GM21786 (cell line): ENCODE data around the gene SUGCT.
"Not testable (repeated sequence)": the region's sequence is repeated elsewhere in the genome, so short reads cannot be mapped to it uniquely, and the experiment has no call there.

Experiments
- ATAC-seq: cut with Tn5 transposase; IDR thresholded peaks from one replicate; pipeline ENCODE4 v1.9.1; 2021; ENCODE audit not compliant: unreplicated experiment

Gene SUGCT

DNA sequence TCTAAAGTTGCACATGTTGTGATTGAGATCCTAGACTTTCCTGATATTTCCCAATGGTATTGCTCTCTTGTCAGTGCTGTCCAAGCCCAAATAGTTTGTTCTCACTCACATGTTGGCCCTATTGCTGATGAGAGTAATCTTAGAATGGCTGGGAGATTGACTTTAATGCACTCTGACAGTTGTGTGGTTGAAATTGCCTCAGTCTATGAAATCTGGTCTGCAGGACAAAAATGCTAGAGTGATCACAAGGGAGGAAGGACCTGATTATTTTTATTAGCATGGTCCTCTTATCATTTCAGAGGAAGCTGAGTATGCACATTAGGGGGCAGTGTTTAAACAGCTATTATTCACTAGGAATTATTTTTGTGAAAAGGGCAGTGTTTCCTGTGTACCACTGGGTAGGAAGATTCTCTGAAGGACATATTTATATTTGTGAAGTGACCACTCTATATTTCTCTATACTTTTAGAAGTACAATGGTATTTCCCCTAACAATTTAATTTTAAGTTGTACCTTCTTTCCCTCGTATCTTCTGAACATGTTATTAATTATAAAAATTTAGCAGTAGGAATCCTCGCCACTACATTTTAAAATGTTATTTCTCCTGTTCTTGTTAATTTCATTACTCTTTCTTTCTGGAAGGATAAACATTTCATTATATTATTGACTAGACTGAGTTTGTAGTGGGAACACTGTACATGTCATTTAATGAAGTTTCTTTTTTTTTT, 64.4 kb downstream of the SUGCT start:
- no peak for ATAC-seq

DNA sequence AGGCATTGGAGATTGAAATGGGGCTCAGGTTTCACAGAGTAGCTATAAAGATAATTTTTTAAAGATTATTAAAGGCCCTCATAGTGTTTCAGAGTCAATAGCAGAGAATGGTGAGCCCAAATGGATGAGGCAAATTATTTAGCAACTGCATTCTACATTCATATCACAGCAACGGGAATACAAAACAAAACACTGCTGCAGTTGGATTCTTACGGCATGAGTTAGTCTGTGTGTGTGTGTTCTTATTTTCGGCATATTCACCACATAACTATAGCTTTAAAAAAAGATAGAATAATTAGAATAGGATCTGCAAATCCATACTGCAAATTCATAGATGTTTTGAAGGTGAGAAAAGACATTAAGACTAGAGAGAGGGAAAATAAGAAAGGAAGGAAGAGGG, 66.0 kb downstream of the SUGCT start:
- no peak for ATAC-seq

DNA sequence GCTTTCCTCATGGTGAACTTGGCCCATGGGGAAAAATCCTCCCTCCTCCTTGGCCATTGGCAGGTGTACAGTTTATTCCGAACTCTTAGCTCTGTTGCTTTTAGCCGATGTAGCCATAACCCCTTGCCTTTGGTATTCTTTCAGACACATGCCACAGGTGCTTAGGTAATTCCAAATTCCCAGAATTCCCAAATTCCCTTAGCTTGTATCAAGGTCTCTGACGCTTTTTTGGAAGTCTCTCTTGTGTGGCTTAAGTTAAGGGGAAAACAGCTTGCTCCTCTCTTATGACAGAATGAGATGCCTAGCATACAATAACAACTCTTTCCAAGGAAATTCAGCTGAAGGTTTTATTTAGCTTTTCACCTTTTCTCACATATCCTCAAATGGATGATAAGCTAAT, 68.0 kb downstream of the SUGCT start:
- ATAC-seq = no peak

DNA sequence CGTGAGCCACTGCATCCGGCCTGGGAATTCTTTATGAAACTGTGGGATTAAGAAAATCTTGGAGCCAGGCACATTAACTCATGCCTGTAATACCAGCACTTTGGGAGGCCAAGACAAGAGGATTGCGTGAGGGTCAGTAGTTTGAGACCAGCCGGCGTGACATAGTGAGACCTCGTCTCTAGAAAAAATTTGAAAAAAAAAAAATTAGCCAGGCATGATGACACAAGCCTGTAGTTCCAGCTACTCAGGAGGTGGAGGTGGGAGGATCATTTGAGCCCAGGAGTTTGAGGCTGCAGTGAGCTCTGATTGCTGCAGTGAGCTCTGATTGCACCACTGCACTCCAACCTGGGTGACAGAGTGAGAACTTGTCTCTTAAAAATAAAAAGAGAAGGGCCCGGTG, 69.8 kb downstream of the SUGCT start:
- no peak for ATAC-seq

DNA sequence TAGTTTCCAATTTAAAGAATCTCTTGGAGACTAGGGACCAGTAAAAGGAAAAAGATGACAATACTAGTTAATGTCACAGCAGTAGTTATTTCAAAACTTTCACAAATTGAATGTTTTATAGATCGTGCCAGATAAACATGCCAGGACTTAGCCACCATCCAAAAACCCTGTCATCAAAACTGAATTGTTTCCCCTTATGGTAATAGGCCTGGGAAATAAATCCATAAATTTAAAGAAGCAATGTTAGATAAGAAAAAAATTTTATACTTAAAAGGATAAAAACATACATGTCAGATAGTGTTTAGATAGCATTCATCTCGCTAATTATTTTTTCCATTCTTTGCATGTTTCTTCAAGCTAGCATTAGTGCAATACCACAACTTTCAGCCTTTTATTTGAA, 71.2 kb downstream of the SUGCT start:
- no peak for ATAC-seq

DNA sequence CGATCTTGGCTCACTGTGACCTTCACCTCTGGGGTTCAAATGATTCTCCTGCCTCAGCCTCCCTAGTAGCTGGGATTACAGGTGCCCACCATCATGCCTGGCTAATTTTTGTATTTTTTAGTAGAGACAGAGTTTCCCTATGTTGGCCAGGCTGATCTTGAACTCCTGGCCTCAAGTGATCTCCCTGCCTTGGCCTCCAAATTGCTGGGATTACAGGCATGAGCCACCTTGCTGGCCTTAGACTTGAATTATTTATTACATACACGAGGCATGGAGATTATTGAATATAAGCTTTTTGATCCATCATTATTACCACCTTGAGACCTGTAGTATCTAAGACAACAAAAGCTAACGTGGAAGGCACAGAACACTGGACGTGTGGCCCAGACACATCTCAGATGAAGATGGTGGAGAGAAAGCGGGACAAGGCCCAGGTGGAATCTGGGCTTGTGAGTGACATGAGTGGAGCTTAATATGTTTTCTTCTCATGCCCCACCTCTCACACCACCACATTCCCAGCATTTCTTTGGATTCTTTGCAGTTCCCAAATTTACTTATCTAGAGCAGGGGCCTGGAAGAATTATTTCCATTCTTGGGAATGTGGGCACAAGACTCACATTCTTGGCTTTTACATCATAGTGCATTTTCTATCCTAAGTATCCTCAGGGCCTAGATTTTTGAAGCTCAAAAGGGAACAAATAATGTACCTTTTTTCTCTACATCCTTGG, 76.6 kb downstream of the SUGCT start:
- no peak for ATAC-seq

DNA sequence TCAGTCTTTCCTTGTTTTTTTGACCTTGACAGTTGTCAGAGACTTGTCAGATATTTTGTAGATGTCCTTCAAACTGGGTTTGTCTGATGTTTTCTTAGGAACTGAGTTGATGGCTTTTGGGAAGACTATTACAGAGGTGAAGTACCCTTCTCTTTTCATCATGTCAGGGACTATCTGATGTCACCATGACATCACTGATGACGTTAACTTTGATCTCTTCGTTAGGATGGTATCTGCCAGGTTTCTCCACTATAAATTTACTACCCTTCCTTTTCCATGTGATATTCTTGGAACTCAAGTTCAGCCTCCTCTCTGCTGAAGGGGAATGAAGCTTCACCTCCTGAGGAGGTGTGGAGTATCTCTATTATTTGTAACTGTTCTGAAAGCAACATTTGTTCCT, 78.5 kb downstream of the SUGCT start:
- ATAC-seq = no peak

DNA sequence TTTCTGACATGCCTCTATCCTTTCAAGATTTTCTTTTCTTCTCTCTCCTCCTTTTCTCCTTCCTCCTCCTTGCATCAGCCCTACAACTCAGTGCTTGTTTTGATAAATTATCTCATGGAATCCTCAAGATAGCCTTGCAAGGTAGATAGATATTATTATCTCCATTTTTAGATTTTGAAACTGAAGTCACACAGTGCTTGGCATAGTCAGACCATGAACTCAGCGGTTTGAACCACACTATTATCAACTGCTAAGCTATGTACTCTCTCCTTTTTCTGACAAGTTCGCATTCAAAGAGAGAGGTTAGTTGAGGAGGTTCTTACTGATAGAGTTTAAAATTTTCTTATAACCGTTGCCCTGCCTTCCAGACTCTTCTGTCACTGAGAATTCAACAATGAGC, 79.1 kb downstream of the SUGCT start:
- ATAC-seq = no peak

DNA sequence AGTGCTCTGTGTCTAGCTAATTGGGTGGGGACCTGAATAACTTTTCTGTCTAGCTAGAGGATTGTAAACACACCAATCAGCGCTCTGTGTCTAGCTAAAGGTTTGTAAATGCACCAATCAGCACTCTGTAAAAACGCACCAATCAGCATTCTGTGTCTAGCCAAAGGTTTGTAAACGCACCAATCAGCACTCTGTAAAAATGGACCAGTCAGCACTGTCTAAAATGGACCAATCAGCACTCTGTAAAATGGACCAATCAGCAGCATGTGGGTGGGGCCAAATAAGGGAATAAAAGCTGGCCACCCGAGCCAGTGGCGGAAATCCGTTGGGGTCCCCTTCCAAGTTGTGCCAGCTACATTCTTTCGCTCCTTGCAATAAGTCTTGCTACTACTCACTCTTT, 83.8 kb downstream of the SUGCT start:
- not testable (repeated sequence) for ATAC-seq

DNA sequence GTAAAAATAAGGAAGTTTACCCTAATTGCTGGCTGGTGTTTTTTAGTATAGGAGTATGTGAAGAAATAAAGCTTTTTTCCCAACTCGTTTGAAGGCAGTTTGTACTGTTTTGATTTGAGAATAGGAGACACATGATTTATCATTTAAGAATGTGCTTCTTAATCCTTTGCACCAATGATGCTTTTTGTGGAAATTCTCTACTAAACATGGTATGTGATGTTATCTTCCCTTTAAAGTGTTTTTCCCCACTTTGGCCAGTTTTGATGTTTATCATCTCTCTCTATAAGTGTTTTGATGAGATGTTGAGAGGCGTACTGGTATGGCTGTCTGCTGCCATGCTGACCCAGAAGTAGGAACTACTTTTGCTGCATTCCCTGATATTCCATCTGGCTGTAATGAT, 85.1 kb downstream of the SUGCT start:
- no peak for ATAC-seq

DNA sequence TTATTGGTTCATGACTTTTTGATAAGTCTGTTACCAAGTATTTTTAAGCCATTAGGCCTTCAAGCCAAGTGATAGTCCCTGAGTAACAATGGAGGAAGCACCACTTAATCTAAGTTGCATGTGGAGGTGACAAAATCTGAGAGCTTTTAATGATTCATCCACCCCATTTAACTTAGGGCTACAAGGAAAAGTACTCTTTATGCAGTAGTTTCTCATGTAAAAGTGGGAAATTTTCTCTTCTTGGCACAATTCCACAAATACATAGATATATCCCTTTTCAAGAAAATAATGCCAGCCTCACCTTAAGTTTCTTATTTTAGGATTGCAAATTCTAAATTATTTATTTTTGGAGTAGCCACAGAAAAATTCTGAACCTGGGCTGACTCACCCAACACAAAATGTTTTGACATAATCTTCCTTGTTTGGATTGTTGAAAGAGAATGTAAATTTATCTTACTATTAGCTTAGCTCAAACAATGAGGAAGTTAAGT, 85.7 kb downstream of the SUGCT start:
- no peak for ATAC-seq

DNA sequence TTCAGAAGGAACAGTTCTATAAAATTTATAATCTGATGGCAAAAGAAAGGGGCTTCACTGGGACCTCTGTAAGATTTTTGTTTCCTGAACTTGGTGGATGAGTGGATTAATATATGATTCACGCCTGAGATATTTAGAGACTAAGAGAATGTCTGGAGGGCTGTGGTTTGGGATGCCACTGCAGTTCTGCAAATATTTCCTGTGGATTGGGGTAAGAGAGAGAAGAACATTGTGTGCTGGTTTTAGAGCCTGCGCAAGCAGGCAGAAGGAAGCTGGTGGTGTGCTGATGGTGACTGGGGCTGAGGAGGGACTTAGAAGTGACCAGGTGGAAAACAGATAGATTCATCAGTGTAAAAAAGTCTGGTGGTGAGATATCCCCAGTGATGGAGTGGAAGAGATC, 87.0 kb downstream of the SUGCT start:
- ATAC-seq = no peak

DNA sequence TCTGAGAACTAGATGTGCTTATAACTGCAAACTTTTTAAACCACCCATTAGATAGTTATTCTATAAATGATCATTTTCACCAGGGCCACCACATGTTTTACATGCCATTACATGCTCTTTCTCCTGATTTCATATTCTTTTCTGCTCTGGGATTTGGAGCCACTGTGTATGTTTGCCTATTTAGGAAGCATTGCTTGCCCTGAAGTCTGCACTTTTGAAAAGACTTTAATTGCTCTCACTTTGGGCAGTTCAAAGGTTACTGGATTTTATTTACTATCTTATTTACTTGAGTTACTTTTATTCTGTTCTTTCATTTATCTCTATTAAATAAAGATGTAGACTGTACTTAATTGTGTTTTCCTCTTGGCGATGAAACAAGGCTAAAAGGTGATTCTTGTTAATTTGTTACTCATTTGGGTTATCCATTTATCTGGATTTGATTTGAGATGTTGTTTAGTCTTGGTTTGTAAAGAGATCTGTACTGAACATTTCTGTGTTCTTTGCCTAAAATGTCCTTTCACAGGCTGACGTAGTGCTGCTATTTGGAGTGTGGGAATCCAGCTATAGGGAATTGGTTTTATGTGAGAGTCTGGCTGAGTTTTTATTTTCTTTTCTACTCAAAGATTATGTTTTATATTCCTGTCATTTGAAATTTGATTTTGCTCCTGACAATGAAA, 88.8 kb downstream of the SUGCT start:
- no peak for ATAC-seq

DNA sequence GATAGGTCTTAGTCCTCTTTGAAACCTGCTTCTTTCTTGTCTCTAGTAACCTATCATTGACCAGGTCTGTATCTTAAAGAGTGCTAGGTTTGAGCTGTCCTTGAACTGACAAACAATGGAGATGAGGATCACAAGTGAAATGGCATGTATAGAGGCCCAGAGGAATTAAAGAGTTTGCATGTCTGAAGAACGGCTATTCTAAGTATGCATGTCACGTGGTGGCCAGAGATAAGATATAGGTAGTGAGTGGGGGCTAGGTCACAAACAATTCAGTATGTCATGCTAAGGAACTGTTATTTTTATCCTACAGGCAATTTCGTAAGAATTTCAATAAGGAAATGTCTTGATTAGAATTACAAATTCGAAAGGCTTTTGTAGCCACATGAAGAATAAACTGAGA, 95.3 kb downstream of the SUGCT start:
- no peak for ATAC-seq

DNA sequence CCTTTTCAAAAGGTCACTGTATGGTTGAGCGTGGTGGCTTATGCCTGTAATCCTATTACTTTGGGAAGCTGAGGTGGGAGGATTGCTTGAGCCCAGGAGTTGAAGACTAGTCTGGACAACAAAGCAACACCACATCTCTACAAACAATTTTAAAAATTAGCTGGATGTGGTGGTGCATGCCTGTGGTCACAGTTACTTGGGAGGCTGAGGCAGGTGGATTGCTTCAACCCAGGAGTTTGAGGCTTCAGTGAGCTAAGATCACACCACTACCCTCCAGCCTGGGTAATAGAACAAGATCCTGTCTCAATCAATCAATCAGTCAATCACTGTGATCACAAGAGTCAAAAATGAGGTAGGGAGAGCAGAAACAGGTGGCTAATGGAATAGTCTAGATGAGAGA, 97.0 kb downstream of the SUGCT start:
- ATAC-seq = no peak

DNA sequence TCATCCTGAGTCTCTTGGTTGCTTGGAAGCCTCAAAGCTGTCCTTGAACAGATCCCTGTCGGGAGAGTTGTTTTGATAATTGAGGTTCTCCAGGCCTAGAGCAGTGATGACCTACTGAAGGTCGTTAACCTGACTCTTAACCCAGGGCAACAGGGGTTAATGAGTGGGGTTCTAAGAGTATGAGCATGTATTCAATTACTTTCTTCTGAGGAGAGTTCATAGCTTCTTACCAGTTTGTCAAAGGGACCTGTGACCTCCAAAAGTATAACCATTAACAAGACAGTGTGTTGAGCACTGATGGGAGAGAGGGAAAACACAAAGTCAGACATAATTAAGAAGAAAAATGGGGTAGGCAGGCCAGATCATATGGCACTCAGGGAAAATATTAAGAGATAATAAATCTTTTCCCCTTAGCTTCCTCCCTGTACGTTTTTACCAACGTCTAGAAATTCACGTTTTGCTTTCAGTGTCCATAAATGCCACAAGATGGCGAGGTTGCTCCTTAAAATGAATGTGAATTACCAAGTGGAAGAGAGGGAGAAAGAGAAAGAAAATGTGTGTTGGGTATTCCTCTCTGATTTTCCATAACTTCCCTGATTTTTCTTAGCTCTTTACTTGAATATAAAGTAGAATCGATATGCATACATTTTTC, 97.6 kb downstream of the SUGCT start:
- ATAC-seq = no peak

DNA sequence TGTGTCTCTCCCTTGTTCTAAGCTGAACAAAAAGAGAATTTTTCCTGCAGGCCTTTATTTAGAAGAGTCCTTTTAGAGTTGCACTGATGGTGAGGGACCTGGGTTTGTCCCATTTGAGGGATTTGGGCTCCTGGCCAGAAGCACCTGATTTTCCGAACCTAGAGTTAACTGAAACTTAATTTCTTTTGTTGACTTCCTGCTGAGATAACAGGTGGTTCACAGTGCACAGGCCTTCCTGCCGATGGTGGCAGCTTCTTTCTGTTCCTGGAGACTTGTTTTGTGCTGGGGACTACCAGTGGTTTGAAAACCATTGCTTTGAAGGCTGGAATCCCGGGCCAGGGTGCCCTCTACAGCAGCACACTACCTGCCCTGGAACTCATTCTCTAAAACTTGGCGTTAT, 99.2 kb downstream of the SUGCT start:
- no peak for ATAC-seq

DNA sequence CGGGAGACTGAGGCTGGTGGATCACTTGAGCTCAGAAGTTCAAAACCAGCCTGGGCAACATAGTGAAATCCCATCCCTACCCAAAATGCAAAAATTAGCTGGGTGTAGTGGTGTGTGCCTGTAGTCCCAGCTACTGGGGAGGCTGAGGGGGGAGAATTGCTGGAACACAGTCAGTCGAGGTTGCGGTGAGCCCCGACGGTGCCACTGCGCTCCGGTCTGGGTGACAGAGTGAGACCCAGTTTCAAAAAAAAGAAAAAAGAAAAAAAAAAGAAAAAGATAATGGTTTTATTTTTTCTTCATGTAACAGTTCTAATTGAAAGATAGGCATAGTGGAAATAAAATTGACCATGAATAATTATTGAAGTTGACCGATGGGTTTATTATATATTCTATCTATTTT, 99.9 kb downstream of the SUGCT start:
- no peak for ATAC-seq

DNA sequence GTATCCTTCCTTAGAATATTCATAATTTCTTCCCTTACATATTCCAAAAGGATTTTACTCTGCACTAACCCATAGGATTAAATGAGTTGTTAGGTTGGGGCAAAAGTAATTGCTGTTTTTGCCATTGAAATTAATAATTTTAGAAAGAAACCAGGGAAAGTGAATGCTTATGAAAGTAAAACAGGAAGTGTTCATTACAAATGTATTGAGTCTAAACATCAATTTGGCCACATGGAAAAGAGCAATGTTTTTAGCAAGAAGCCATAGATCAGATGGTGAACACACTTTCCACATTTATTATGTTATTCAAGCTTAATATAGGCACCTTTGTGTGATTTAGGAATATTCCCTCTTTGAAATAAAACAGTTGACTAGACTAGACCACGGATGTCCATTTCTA, 102.9 kb downstream of the SUGCT start:
- no peak for ATAC-seq

DNA sequence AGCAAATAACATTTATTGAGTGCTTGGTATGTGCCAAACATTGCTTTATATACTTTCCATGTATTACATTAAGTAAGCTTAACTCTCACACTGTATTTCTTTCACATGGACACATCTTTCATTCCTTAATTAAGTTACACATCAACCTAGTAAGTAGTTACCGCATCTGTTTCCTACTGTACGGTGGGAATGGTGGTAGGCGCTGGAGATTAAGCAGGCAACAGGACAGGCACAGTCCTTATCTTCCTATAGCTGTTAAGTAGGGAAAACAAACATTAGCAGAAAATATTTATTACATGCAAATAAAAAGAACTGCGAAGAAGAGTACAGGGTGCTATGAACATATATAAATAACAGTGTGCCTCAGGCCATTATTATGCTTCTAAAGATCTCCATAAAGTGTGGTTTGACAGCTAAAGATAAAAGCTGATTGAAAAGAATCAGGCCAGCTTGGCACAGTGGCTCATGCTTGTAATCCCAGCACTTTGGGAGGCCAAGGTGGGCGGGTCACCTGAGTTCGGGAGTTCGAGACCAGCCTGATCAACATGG, 105.0 kb downstream of the SUGCT start:
- no peak for ATAC-seq

DNA sequence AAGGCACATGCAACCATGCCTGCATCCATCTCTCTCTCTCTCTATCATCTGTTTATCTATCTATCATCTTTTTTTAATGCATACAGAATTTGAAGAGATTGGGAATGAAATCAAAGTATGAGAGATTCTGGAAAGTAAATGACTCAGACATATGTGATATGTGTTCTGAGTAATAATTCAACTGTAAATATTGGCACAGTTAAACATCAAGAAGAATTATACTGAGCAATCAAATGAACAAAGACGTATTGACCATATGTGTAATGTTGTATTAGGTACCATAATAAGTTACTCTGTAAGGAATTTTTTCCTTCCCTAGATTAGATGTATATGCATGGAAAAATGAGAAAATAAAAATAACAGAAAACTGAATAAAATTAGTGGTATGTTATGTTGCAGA, 108.3 kb downstream of the SUGCT start:
- no peak for ATAC-seq
